CD4-positive, alpha-beta T cell treated with Interleukin-15 for 4 hours (primary cell): ENCODE results near the gene TAMALIN.

Experiments
- DNase-seq: peaks from one replicate; pipeline ENCODE4 v3.0.0-alpha.2; 2020; ENCODE audit warnings: low spot score

TAMALIN gene

GRCh38 chr12:52055731-52056711, 49.3 kb downstream of the TAMALIN start:
- DNase-seq, result no peak

DNA sequence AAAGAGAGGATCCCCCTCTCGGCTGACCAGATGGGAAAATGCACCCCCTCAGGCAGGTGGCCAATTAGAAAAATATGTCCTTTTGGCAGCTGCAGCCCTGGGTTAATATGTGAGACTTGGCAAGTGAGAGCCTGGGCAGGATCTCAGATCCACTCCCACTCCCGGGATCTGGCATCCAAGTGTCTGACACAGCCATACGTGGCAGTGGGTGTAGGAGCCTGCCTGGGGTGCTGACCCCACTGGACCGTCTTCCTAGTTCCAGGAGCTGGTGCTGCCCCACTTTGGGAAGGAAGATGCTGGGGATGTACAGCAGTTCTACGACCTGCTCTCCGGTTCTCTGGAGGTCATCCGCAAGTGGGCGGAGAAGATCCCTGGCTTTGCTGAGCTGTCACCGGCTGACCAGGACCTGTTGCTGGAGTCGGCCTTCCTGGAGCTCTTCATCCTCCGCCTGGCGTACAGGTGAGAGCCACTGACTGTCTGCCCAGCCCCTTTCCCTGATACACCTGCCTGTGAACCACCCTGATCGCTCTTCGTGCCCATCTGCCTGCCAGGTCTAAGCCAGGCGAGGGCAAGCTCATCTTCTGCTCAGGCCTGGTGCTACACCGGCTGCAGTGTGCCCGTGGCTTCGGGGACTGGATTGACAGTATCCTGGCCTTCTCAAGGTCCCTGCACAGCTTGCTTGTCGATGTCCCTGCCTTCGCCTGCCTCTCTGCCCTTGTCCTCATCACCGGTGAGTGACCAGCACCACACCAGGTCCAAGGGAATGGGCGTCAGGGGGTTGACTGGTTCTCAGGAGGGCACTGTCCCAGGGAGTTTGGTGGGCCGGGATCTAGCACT, 50.3 kb downstream of the TAMALIN start:
- no peak for DNase-seq

DNA sequence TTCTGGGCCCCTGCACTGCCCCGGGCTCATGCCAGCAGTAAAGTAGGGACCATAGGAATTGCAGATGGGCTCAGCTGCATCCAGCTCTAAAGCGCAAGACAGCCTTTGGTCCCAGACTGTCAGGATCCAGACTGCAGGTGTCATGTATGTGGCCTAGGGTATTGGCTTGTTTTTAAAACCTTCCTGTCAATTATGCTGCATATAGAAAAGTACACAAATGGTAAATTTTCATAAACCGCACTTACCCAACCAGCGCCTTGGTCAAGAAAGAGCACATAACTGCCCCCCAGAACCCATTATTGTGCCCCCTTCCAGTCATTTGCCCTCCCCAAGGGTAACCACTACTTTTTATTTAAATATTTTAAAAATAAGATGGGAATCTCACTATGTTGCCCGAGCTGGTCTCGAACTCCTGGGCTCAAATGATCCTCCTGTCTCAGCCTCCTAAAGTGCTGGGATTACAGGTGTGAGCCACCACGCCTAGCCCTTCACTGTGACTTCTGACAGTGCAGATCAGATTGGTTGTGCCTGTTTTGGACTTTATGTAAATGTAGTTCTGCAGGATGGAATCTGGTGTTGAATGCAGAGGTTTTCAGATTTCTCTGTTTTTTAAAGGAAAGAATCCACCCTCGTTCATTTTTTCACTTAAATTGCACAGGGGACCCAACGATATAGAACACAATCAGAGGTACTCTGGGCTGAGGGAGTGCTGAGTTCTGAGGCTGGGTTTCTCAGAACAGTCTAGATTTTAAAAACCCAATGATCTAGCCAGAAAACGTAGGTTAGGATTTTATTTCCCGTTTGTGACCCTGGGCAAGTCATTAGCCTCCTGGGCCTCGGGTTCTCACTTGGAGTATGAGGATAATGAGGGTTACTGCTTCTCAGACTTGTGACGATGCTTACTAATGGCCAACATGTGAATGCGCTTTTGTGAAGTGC, 51.2 kb downstream of the TAMALIN start:
- DNase-seq, result no peak

DNA sequence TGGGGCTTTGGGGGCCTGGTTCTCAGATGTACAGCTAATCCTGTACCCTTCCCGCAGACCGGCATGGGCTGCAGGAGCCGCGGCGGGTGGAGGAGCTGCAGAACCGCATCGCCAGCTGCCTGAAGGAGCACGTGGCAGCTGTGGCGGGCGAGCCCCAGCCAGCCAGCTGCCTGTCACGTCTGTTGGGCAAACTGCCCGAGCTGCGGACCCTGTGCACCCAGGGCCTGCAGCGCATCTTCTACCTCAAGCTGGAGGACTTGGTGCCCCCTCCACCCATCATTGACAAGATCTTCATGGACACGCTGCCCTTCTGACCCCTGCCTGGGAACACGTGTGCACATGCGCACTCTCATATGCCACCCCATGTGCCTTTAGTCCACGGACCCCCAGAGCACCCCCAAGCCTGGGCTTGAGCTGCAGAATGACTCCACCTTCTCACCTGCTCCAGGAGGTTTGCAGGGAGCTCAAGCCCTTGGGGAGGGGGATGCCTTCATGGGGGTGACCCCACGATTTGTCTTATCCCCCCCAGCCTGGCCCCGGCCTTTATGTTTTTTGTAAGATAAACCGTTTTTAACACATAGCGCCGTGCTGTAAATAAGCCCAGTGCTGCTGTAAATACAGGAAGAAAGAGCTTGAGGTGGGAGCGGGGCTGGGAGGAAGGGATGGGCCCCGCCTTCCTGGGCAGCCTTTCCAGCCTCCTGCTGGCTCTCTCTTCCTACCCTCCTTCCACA, 52.0 kb downstream of the TAMALIN start:
- no peak for DNase-seq

- no peak for DNase-seq
Measured at GRCh38 chr12:52059582-52060497, 53.1 kb downstream of the TAMALIN start.

- DNase-seq, result no peak
Measured at GRCh38 chr12:52060498-52061177, 53.9 kb downstream of the TAMALIN start.

GRCh38 chr12:52061470-52062166, 54.9 kb downstream of the TAMALIN start:
- DNase-seq, result no peak

DNA sequence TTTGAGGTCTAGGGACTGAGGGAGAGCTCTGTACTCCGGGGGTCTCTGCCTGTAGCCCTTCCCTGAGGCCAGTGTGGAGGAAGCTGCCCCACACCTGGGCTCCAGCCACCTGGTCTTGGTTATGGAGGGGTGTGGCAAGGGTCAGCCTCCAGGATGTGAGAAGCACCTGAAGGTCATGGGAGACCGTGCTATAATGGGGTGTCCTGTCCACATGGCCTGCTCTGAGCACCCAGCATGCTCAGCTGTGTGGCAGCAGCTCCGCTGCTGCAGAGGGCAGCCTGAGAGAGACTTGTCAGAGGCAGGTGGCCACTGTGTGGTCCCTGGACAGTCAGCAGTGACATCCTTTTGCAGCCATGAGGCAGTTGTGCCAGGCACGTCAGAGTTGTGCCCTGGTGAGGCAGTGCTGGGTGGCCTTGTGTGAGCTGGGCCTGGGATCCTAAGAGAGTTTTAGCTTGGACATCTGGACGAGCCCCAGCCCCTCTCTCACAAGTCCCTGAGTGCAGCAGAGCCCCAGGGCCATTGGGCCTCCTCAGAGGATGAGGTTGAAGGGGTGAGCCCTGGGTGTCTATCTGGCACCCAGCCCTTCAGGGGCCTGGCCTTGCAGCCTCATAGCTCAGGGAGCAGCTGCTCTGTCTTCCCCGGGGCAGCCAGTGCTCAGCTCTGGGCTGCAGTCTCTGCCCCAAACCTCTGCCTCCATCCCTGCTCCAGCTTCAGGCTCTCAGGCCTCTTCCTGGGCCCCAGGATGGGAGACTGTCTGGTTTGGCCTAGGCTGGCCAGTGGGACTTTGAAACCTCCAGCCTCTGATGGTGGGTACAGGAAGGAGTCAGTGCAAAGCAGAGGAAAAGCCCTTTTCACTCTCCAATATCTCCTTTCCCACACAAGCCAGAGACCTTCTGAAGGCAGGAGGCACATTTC, 55.7 kb downstream of the TAMALIN start:
- DNase-seq, result no peak

DNA sequence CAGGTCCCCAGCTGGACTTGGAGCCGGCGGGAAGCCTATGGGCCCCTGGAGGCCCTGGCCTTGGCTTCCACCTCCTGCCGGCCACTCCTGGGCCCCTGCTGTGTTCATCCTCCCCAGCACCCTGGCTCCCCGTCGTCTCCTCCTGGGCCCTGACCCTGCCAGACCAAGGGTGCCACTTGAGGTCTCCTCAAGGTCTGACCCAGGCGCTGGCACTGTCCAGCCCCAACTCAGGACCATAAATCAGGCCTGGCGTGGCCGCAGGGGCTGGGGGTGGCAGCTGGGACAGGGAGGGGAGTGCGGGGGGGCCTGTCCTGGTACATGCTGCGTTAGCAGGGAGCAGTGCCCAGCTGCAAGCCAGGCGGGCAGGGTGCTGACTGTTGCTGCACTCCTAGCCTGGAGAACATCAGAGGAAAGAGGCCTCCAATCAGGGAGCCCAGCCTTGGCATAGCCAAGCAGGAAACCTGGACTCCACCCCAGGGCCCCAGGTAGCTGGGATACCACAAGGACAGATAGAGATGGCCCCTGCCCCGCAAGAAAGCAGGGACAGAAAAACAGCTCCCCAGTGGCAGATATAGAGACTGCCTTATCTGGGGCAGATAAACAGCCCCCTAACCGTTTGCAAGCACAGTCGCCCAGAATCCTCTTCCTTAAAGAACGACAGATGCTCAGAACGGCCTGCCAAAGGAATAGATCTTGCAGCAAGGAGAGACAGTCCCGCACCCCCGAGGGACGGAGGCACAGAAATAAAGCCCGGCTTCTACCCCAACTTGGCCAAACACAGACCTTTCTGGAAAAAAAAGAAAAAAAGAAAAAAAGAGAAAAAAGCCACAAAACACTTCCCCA, 56.6 kb downstream of the TAMALIN start:
- DNase-seq, result no peak

DNA sequence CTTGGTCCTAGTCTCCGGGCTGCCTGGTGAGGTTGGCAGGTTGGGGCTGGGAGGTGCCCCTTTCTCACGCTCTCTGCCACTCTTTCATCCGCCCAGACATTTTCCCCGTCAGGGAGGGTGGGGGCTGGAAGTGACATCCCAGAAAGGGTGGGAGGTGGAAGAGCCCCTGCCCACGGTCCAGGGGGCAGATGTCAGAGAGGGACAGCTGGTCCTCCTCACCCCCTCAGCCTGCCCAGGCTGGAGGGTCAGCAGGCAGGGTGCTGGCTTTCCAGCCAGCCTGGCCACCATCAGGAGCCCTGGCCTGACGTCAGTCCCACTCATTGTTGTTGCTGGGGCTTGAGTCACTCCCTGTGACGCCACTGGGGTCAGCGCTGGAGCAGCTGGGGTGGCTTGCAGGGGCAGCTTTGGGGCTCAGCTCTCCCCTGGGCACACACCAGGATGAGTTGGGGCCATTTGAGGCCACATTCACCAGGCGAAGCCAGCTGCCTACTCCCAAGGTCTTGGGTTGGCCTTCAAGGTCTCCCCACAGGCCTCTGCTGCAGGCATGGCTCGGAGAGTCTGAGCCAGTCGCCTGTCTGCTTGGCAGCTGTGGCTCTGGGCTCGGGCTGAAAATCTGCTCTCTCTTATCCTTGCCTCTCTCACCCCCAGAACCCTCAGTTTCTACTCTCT, 57.4 kb downstream of the TAMALIN start:
- DNase-seq, result no peak
